CD8-positive, alpha-beta memory T cell (primary cell): ENCODE results near the gene LHB. TPM values are rescaled to one million over a fixed set of nuclear protein-coding genes. Genes with fewer than 3 reads are reported as not detected.
A peak's percentile ranks its signal among the peaks of the same experiment; 100 is the strongest.
"Not testable (repeated sequence)": the region's sequence is repeated elsewhere in the genome, so short reads cannot be mapped to it uniquely, and the experiment has no call there.

ENCODE experiments used
- CTCF ChIA-PET: fragments of 350-600 bp; sonication (Branson Sonifier 250); formaldehyde crosslinking; loops from one replicate; lab custom pipeline; 2021; ENCODE audit warnings: antibody characterized with exemption; lab: Charles Lee
- POLR2A ChIA-PET: fragments of 350-600 bp; sonication (Branson Sonifier 250); formaldehyde crosslinking; loops from one replicate; lab custom pipeline; 2021; ENCODE audit warnings: antibody characterized with exemption; lab: Charles Lee
- DNase-seq, 5 donors: peaks; one replicate each; pipeline versions ENCODE4 v3.0.0 to v3.0.0-alpha.2; 2020 to 2022; ENCODE audit warnings: mixed read lengths in 1 of 5
- H3K27ac ChIP-seq: one replicate; pipeline ENCODE4 v1.7.0; 2013; ENCODE audit warnings: low read depth, mild to moderate bottlenecking, low read length, moderate library complexity
- H3K27me3 ChIP-seq: 2 replicates; pipeline ENCODE4 v1.7.0; 2013; ENCODE audit warnings: low read length, mild to moderate bottlenecking; ENCODE audit not compliant: insufficient read depth, poor library complexity, severe bottlenecking
- H3K36me3 ChIP-seq: 2 replicates; pipeline ENCODE4 v1.7.0; 2013; ENCODE audit warnings: mild to moderate bottlenecking, low read length, moderate library complexity; ENCODE audit not compliant: insufficient read depth
- H3K4me1 ChIP-seq: 2 replicates; pipeline ENCODE4 v1.7.0; 2013; ENCODE audit warnings: mild to moderate bottlenecking, low read length, moderate library complexity; ENCODE audit not compliant: insufficient read depth
- H3K4me3 ChIP-seq: 2 replicates; pipeline ENCODE4 v1.7.0; 2013; ENCODE audit warnings: mild to moderate bottlenecking, low read length
- H3K9me3 ChIP-seq: 2 replicates; pipeline ENCODE4 v1.7.0; 2013; ENCODE audit warnings: mild to moderate bottlenecking, low read length
- H3K27ac Mint-ChIP-seq, 8 donors: one replicate each; pipeline ENCODE4 v1.8.0; 2020 to 2021; ENCODE audit warnings: mixed read lengths in 8 of 8, mild to moderate bottlenecking in 6 of 8, inconsistent platforms in 3 of 8, moderate library complexity in 3 of 8
- H3K27me3 Mint-ChIP-seq, 2 donors: one replicate each; pipeline ENCODE4 v1.8.0; 2020 to 2021; ENCODE audit warnings: mixed read lengths in 2 of 2, mild to moderate bottlenecking in 1 of 2, moderate library complexity in 1 of 2
- H3K36me3 Mint-ChIP-seq, 3 donors: one replicate each; pipeline ENCODE4 v1.8.0; 2020 to 2021; ENCODE audit warnings: mixed read lengths in 3 of 3, inconsistent platforms in 1 of 3, mild to moderate bottlenecking in 1 of 3
- H3K4me1 Mint-ChIP-seq, 3 donors: one replicate each; pipeline ENCODE4 v1.8.0; 2020 to 2021; ENCODE audit warnings: mixed read lengths in 3 of 3, inconsistent platforms in 1 of 3, mild to moderate bottlenecking in 1 of 3
- H3K4me3 Mint-ChIP-seq, 7 donors: one replicate each; pipeline ENCODE4 v1.8.0; 2020 to 2021; ENCODE audit warnings: mixed read lengths in 7 of 7, mild to moderate bottlenecking in 6 of 7, moderate library complexity in 4 of 7, inconsistent platforms in 2 of 7
- H3K9me3 Mint-ChIP-seq, 5 donors: one replicate each; pipeline ENCODE4 v1.8.0; 2020 to 2022; ENCODE audit warnings: mixed read lengths in 5 of 5, mild to moderate bottlenecking in 3 of 5, moderate library complexity in 2 of 5, inconsistent platforms in 1 of 5
- polyA plus RNA-seq: library from polyadenylated mRNA; unstranded; fragments of 300-500 nt; fragmentation: Illumina TruSeq; gene quantifications from one replicate; pipeline ENCODE4 v1.2.3, GENCODE V29; 2021
- total RNA-seq, 2 experiments: library from RNA; stranded (reverse); gene quantifications; one replicate each; pipeline ENCODE4 v1.2.3, GENCODE V29; 2021

LHB gene
- total and polyA plus RNA-seq, 3 experiments from 2014 or later, result not detected

GRCh38 chr19:49058562-49058961, 41.7 kb upstream of the LHB start:
- H3K27me3 Mint-ChIP-seq, result peaks cover 43 to 52% of the 10 kb centered on the region in 2 donors
- H3K27me3 ChIP-seq, result peaks cover 22% of the 10 kb centered on the region
- H3K27ac Mint-ChIP-seq, result no peak overlapping the region
- no peak overlapping the region for H3K4me3 ChIP-seq
- ChIA-PET POLR2A (no interaction called here), CTCF (no interaction called here)
- H3K4me1 ChIP-seq, result peaks cover 17% of the 10 kb centered on the region
- H3K9me3 Mint-ChIP-seq, result peaks cover 0 to 2% (median 0%) of the 10 kb centered on the region in 5 donors
- H3K4me1 Mint-ChIP-seq, result peaks cover 14 to 28% (median 16%) of the 10 kb centered on the region in 3 donors
- no peaks in the 10 kb centered on the region for H3K36me3 Mint-ChIP-seq
- H3K36me3 ChIP-seq, result no peaks in the 10 kb centered on the region
- no peak overlapping the region for H3K27ac ChIP-seq
- DNase-seq, result no peak
- H3K4me3 Mint-ChIP-seq, result peak overlapping the region in 3 of 7 donors; percentile 62 to 94 (median 83)
- H3K9me3 ChIP-seq, result no peaks in the 10 kb centered on the region

GRCh38 chr19:49057636-49058234, 40.8 kb upstream of the LHB start, which contains the start of gene CGB7:
TSS of gene CGB7 (minus strand) at chr19:49057749. CDS start at chr19:49055375, 2,374 bp downstream.
- H3K36me3 ChIP-seq, result no peaks in the 10 kb centered on the region
- Mint-ChIP-seq H3K4me3 (peak within 1 kb of the TSS; percentile 60 to 94 (median 88)), H3K36me3 (no peaks in the 10 kb centered on the region), H3K9me3 (peaks cover 0 to 2% (median 0%) of the 10 kb centered on the region in 5 donors), H3K4me1 (peaks cover 14 to 28% (median 16%) of the 10 kb centered on the region in 3 donors), H3K27me3 (peaks cover 38 to 48% of the 10 kb centered on the region in 2 donors), H3K27ac (peak within 1 kb of the TSS in 4 of 8 donors; percentile 63 to 92 (median 84))
- H3K9me3 ChIP-seq, result no peaks in the 10 kb centered on the region
- ChIA-PET CTCF (no interaction called here), POLR2A (no interaction called here)
- peak within 1 kb of the TSS; percentile 66 for H3K4me3 ChIP-seq
- H3K27ac ChIP-seq, result no peak within 1 kb of the TSS
- peaks cover 22% of the 10 kb centered on the region for H3K27me3 ChIP-seq
- peak in 4 of 5 donors; percentile 16 to 49 (median 26) for DNase-seq
- peaks cover 17% of the 10 kb centered on the region for H3K4me1 ChIP-seq

- peak overlapping the region in 4 of 8 donors; percentile 63 to 86 (median 78) for H3K27ac Mint-ChIP-seq
- H3K9me3 ChIP-seq, POLR2A ChIA-PET, DNase-seq, H3K36me3 Mint-ChIP-seq, H3K9me3 Mint-ChIP-seq, H3K36me3 ChIP-seq, H3K27ac ChIP-seq: not testable (repeated sequence)
- H3K27me3 ChIP-seq, result peaks cover 22% of the 10 kb centered on the region
- peak overlapping the region; percentile 66 for H3K4me3 ChIP-seq
- H3K4me1 ChIP-seq, result peaks cover 17% of the 10 kb centered on the region
- peaks cover 14 to 28% (median 16%) of the 10 kb centered on the region in 3 donors for H3K4me1 Mint-ChIP-seq
- H3K27me3 Mint-ChIP-seq, result peaks cover 38 to 48% of the 10 kb centered on the region in 2 donors
- CTCF ChIA-PET, result interaction anchor here (0.8 to 1.2 kb wide), 2 partner anchors 63 to 89 kb away, joined by 4 to 6 read pairs; partner anchors contain the start of genes GYS1 and RUVBL2
- H3K4me3 Mint-ChIP-seq, result peak overlapping the region; percentile 60 to 94 (median 88)
Observed at GRCh38 chr19:49056902-49057596, 40.2 kb upstream of the LHB start.

- peak; percentile 41 to 70 (median 45) for DNase-seq
- Histone ChIP-seq H3K9me3 (no peaks in the 10 kb centered on the region), H3K4me1 (peaks cover 17% of the 10 kb centered on the region), H3K27me3 (peaks cover 22% of the 10 kb centered on the region), H3K27ac (no peak overlapping the region), H3K36me3 (no peaks in the 10 kb centered on the region), H3K4me3 (peak overlapping the region; percentile 66)
- Mint-ChIP-seq H3K9me3 (peaks cover 0 to 2% (median 0%) of the 10 kb centered on the region in 5 donors), H3K36me3 (no peaks in the 10 kb centered on the region), H3K4me3 (peak overlapping the region; percentile 60 to 94 (median 88)), H3K4me1 (peaks cover 14 to 28% (median 16%) of the 10 kb centered on the region in 3 donors), H3K27ac (peak overlapping the region in 2 of 8 donors; percentile 70 to 74), H3K27me3 (peaks cover 36 to 43% of the 10 kb centered on the region in 2 donors)
- ChIA-PET POLR2A (no interaction called here), CTCF (interaction anchor here (0.6 to 1.2 kb wide), 5 partner anchors 42 to 189 kb away, joined by 3 to 6 read pairs (median 3); partner anchors contain the start of genes GYS1 and RUVBL2)
Observed at GRCh38 chr19:49056101-49056901, 39.4 kb upstream of the LHB start.

- H3K9me3 ChIP-seq, H3K27ac Mint-ChIP-seq, H3K4me3 ChIP-seq, H3K27me3 Mint-ChIP-seq, H3K36me3 Mint-ChIP-seq, H3K36me3 ChIP-seq, H3K9me3 Mint-ChIP-seq, H3K4me1 Mint-ChIP-seq, H3K4me3 Mint-ChIP-seq, POLR2A ChIA-PET, H3K4me1 ChIP-seq, CTCF ChIA-PET, H3K27ac ChIP-seq, H3K27me3 ChIP-seq, DNase-seq: not testable (repeated sequence)
Observed at GRCh38 chr19:49050376-49051033, 33.6 kb upstream of the LHB start.

- H3K27ac Mint-ChIP-seq, CTCF ChIA-PET, H3K36me3 ChIP-seq, H3K4me3 ChIP-seq, H3K4me3 Mint-ChIP-seq, H3K9me3 Mint-ChIP-seq, DNase-seq, H3K4me1 Mint-ChIP-seq, H3K27me3 Mint-ChIP-seq, H3K9me3 ChIP-seq, H3K4me1 ChIP-seq, H3K27me3 ChIP-seq, POLR2A ChIA-PET, H3K36me3 Mint-ChIP-seq, H3K27ac ChIP-seq: not testable (repeated sequence)
Observed at GRCh38 chr19:49049834-49050233, 32.9 kb upstream of the LHB start.

GRCh38 chr19:49049011-49049410, 32.1 kb upstream of the LHB start, which contains the start of gene CGB8:
TSS of gene CGB8 (minus strand) at chr19:49049111. CDS start at chr19:49048739, 372 bp downstream.
- H3K4me1 ChIP-seq, DNase-seq, H3K27me3 Mint-ChIP-seq, H3K27me3 ChIP-seq, H3K4me1 Mint-ChIP-seq, H3K4me3 Mint-ChIP-seq, POLR2A ChIA-PET, H3K9me3 ChIP-seq, CTCF ChIA-PET, H3K27ac ChIP-seq, H3K4me3 ChIP-seq, H3K27ac Mint-ChIP-seq, H3K36me3 Mint-ChIP-seq, H3K36me3 ChIP-seq, H3K9me3 Mint-ChIP-seq: not testable (repeated sequence)
